SKM-1 (cell line): ENCODE data around the gene PPP2R5C.

Experiments
- DNase-seq: peaks from one replicate; lab custom pipeline; 2025; ENCODE audit not compliant: unreplicated experiment; lab: John Stamatoyannopoulos, UW

PPP2R5C gene

DNA sequence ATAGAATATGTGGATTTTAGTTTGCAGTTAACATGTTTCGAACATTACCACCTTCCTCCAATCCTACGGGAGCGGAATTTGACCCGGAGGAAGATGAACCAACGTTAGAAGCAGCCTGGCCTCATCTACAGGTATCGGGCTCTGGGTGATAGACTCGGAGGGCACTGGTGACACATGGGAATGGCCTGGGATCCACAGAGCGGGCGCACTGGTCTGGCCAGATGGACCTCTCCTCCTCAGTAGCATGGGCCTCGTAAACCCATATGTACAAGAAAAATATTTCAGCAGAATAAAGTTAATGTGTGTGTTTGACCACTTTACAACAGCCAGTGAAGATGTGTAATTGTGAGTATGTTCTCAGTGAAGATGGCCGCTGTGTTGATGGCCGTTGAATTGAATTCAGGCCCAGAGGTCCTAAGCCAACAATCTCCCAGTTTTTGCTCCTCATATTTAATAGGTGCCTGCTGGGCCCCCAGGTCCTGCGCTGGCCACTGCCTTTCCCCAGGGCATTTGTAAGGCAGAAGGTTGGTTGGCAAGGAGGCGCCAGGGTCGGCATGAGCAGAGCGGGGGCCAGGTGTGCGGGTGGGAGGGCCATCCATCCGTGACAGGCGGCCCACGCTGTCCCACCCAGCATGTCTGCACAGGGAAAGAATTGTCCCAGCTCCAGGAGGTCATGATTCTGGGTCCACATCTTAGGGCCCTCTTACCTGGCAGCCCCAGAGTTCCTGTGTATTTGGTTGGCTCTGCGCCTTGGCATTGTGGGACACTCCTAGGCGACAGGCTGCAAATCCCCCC, 120.8 kb downstream of the PPP2R5C start:
- DNase-seq, result no peak

GRCh38 chr14:101884089-101884933, 122.8 kb downstream of the PPP2R5C start:
- DNase-seq, result no peak

- no peak for DNase-seq
Measured at GRCh38 chr14:101884934-101885576, 123.5 kb downstream of the PPP2R5C start.

GRCh38 chr14:101887219-101887618, 125.7 kb downstream of the PPP2R5C start:
- no peak for DNase-seq

DNA sequence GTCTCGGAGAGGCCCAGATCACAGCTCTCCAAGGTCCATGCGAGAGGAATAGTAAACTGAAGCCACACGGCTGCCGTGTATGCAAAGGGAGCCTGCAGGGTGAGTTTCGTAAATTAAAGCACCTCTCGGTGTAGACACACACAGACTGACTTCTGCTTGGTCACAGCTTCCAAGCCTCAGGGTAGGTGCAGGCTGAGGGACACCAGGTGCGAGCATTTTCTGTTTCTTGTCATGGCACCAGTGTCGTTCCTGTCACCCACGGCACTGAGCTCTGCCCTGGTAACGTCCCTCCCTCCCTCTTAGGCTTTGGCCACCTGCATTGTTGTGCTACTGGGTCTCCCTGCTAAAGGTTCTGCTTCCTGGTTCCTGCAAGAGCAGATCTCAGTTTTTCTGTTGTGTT, 126.7 kb downstream of the PPP2R5C start:
- DNase-seq, result no peak

- no peak for DNase-seq
Measured at GRCh38 chr14:101889366-101889765, 127.9 kb downstream of the PPP2R5C start.

DNA sequence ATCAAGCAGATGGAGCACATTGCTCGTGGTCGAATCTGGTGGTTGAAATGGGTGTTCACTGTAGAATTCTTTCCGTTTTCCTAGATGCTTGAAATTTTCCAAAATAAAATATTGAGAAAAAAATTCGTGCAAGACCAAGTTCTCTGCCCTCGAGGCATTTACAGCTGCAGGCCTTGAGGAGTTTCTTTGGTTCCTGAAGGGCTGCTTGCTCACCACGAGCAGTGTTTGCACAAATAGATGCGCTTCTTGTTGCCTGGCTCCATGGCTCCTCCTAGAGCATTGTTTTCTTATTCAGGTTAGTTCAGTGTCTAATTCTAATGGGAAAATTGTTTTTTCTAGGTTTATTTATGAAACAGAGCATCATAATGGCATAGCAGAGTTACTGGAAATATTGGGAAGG, 128.4 kb downstream of the PPP2R5C start:
- no peak for DNase-seq

DNA sequence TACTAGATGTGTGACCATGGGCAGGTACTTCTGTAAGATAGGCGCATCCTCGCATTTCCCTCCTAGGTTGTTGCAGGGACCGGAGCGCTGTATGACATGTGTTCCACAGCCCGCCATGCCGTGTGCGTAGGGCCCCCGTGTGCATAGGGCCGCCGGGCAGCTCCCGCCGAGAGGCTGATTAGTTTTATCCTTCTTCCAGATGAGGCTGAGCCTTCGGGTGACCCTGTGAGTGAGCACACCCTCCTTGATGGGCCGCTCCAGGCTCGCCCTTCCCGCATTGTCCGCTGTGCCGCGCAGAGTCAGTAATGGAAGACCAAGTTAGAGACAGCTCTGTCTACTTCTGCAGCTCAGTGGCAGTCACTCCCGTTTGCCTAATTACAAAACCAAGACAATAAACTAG, 130.0 kb downstream of the PPP2R5C start:
- no peak for DNase-seq

DNA sequence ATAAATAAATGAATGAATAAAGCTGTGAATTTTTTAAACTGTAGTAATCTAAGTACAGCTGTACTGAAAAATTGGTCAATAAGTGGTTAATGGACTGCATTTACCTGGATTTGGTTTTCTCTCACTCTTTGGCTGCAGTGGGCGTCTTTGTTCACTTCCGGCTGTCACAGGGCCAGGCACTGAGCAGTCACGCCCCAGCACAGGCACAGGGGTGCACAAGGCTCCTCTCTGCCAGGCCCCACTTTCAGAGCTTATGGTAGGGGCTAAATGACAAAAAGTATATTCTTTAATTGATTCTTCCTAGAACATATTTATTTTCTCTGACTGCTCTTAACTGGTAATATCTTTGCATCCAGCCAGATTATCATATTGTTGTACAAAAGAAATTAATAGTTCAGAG, 132.2 kb downstream of the PPP2R5C start:
- DNase-seq, result no peak

GRCh38 chr14:101894365-101895081, 133.0 kb downstream of the PPP2R5C start:
- no peak for DNase-seq

DNA sequence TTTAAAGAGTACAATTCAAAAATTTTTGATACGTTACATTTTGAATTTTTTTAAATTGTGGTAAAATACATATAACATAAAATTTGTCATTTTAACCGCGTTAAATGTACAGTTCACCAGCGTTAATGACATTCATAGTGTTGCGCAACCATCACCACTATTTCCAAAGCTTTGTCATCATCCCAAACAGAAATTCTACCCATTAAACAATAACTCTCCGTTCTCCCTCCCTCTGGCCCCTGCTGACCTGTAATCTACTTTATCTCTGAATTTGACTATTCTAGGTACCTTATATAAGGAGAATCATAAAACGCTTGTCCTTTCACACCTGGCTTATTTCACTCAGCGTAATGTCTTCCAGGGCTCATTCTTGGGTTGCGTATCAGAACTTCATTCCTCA, 133.7 kb downstream of the PPP2R5C start:
- DNase-seq, result no peak

DNA sequence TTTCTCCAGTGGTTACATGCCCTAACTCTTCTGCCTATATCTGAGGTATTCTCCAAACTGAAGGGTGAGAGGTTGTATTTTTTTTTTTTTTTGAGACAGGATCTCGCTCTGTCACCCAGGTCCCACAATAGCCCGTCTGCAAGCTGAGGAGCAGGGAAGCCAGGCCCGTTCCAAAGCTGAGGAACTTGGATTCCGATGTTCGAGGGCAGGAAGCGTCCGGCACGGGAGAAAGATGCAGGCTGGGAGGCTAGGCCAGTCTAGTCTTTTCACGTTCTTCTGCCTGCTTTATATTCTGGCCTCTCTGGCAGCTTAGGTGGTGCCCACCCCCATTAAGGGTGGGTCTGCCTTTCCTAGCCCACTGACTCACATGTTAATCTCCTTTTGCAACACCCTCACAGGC, 135.8 kb downstream of the PPP2R5C start:
- DNase-seq, result no peak

- DNase-seq, result no peak
Measured at GRCh38 chr14:101898416-101898815, 136.9 kb downstream of the PPP2R5C start.

- DNase-seq, result no peak
Measured at GRCh38 chr14:101899263-101899662, 137.8 kb downstream of the PPP2R5C start.

- no peak for DNase-seq
Measured at GRCh38 chr14:101900253-101900652, 138.7 kb downstream of the PPP2R5C start.

GRCh38 chr14:101903111-101903561, 141.6 kb downstream of the PPP2R5C start:
- DNase-seq, result no peak

DNA sequence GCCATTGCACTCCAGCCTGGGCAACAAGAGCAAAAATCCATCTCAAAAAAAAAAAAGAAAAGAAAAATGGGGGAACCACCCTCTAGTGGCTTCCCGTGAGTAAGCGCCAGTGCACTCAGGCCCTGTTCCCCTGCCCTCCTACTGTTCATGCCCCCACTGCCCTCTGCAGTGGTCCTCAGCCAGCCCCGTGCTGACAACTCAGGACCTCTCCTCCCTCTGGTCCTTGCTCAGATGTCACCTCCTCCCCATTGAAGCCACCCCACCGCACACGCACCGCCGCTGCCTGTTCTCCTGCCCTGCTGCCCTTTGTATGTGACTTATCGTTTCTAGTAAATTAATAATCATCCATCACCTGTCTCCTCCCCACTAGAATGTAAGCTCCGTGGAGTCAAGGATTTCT, 144.1 kb downstream of the PPP2R5C start:
- DNase-seq, result no peak

DNA sequence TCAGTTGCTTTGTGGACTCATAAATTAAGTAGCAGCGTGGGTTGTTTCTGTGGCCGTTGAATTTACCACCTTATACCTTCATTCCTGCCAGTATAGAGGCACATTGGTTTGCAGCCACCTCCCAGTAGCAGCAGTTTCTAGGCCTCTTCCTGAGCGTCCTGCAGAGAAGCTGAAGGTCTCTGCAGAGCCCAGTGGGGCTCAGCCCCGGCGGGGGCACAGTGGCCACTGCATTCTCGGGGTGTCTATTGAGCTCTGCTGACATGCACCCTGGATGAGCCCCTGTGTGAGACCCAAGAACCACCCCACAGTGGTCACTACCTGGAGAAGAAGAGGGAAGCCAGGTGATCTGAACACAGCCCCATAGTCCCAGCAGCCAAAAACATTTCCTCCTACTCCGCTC, 145.1 kb downstream of the PPP2R5C start:
- DNase-seq, result no peak

DNA sequence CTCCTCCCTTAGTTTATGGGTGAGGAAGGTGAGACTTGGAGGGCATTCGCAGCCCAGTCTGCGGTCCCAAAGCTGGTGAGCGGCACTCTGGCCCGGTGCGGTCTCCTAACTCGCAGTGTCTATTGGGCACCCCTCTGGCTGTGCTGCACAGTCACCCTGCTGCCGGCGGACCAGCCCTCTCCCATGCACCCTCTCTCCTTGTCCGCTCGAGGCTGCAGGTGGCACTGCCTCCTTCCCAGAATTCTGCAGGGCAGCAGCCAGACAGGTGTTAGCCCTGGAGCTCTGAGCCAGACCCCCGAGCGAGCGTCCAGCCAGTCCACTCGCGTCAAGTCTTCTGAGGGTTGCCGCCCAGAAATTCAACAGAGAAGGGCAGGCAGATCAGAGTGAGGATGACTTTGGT, 146.1 kb downstream of the PPP2R5C start:
- no peak for DNase-seq

- DNase-seq, result no peak
Measured at GRCh38 chr14:101908795-101909194, 147.3 kb downstream of the PPP2R5C start.
